Brain microvascular endothelial cell (primary cell): ENCODE results near the gene WNK2.

Experiments
- DNase-seq: peaks from one replicate; pipeline ENCODE4 v3.0.0-alpha.2; 2020
- H3K27ac ChIP-seq: fragments of 250-450 bp; sonication (Bioruptor Pico); 2 replicates; pipeline ENCODE4 v1.5.1; 2020; ENCODE audit warnings: mild to moderate bottlenecking, moderate library complexity
- H3K27me3 ChIP-seq: fragments of 250-450 bp; sonication (Bioruptor Pico); replicated peaks from 2 replicates; pipeline ENCODE4 v1.5.1; 2020; ENCODE audit warnings: mild to moderate bottlenecking
- H3K36me3 ChIP-seq: fragments of 250-450 bp; sonication (Bioruptor Pico); replicated peaks from 2 replicates; pipeline ENCODE4 v1.5.1; 2020; ENCODE audit warnings: mild to moderate bottlenecking
- H3K4me3 ChIP-seq: 2 replicates; pipeline ENCODE4 v1.5.1; 2011; ENCODE audit warnings: low read depth, mild to moderate bottlenecking, control low read depth, low read length, moderate library complexity
- in situ Hi-C: cut with HindIII; loops from 2 replicates; pipeline ENCODE4 v1.10.0; 2017; ENCODE audit warnings: low sequenced_read_pairs, low pct_ligation_motif_present
- TF ChIP-seq, protein P1 (sequence below): IDR thresholded peaks from 2 replicates; pipeline ENCODE4 v1.5.1; 2011; ENCODE audit warnings: low read depth, mild to moderate bottlenecking, moderate library complexity, low read length, control low read depth, inconsistent platforms; ENCODE audit errors: missing control alignments

The WNK2 gene

DNA sequence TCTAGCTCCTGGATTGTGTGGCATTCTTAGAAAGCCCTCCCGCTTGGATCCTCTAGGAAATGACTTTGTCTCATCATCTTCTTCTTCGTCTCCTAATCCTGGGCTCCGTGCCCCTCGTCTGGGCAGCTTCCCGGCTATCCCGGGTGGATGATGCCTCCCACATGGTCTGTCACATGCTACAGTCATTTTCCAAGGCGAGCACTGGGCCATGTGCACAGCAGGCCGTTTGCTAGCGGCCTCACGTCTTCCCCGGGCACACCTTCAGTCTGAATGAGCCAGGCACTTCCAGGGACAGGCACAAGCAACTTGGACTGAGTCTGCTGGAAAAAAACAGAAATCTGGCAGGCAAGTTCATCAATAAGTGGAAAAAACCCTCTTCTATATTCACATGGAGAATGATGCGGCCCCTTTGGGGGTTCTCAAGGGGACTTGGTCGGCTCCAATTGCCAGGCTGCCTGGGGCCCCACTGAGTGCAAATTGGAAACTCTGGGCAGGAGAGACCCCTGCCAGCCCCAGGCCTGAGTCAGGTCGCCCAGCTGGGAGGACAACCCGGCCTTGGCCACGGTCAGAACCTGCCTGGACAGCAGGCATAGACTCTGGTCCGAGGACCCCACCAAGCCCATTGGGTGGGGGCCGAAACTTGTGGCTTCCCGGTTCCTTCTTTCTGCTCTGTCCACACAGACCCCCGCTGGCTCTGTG lies 11.1 kb upstream of the WNK2 start:
- no peak overlapping the region for H3K27ac ChIP-seq
- no peaks in the 10 kb centered on the region for H3K27me3 ChIP-seq
- in situ Hi-C loops = no loop called here
- H3K4me3 ChIP-seq = no peak overlapping the region
- no peak for DNase-seq
- TF ChIP-seq, protein P1, sequence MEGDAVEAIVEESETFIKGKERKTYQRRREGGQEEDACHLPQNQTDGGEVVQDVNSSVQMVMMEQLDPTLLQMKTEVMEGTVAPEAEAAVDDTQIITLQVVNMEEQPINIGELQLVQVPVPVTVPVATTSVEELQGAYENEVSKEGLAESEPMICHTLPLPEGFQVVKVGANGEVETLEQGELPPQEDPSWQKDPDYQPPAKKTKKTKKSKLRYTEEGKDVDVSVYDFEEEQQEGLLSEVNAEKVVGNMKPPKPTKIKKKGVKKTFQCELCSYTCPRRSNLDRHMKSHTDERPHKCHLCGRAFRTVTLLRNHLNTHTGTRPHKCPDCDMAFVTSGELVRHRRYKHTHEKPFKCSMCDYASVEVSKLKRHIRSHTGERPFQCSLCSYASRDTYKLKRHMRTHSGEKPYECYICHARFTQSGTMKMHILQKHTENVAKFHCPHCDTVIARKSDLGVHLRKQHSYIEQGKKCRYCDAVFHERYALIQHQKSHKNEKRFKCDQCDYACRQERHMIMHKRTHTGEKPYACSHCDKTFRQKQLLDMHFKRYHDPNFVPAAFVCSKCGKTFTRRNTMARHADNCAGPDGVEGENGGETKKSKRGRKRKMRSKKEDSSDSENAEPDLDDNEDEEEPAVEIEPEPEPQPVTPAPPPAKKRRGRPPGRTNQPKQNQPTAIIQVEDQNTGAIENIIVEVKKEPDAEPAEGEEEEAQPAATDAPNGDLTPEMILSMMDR = no peak
- H3K36me3 ChIP-seq = no peaks in the 10 kb centered on the region

GRCh38 chr9:93173365-93174051 lies 10.4 kb upstream of the WNK2 start:
- DNase-seq = no peak
- in situ Hi-C loops = no loop called here
- Histone ChIP-seq H3K27me3 (no peaks in the 10 kb centered on the region), H3K4me3 (no peak overlapping the region), H3K27ac (no peak overlapping the region), H3K36me3 (no peaks in the 10 kb centered on the region)
- TF ChIP-seq, protein P1 = no peak

DNA sequence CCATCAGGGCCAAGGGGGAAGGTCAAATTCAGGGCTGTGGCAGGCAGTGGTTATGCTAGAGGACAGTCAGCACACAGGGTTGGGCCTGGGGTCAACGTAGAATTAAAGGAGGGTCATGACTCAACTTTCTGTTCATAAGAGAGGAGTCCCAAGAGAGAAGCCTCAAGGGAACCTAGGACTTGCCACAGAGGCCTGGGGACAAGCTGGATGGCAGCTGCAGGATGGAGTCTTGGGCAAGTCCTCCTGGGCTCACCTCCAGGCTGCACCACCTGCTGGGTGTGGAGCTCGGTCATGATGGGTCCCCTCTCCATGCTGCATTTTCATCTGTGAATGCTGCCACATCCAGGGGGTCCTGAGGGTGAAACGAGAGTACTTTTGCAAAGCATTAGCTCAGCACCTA lies 9.0 kb upstream of the WNK2 start:
- H3K36me3 ChIP-seq = no peaks in the 10 kb centered on the region
- no peaks in the 10 kb centered on the region for H3K27me3 ChIP-seq
- in situ Hi-C loops = no loop called here
- H3K27ac ChIP-seq = no peak overlapping the region
- no peak overlapping the region for H3K4me3 ChIP-seq
- TF ChIP-seq, protein P1 = no peak
- no peak for DNase-seq

DNA sequence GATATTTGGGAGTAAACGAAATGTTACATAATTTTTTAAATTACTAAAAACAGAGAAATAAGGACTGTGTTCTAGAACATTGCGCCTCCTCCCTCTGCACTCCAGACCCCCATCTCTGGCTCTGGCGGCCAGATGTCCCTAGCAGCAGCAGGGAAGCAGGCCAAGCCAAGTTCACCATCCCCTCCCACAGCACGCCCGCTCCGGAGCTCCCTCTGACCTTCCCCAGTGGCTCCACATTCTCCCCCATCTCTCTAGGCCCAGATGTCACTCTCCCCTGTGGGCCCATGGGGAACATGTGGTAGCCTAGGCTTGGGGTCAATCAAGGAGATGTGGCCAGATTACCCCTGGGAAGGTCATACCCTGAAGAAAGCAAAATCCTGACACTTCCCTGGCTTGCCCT lies 6.3 kb upstream of the WNK2 start:
- H3K27me3 ChIP-seq = peaks cover 3% of the 10 kb centered on the region
- in situ Hi-C loops = no loop called here
- H3K27ac ChIP-seq = no peak overlapping the region
- no peaks in the 10 kb centered on the region for H3K36me3 ChIP-seq
- DNase-seq = no peak
- TF ChIP-seq, protein P1 = no peak
- no peak overlapping the region for H3K4me3 ChIP-seq

DNA sequence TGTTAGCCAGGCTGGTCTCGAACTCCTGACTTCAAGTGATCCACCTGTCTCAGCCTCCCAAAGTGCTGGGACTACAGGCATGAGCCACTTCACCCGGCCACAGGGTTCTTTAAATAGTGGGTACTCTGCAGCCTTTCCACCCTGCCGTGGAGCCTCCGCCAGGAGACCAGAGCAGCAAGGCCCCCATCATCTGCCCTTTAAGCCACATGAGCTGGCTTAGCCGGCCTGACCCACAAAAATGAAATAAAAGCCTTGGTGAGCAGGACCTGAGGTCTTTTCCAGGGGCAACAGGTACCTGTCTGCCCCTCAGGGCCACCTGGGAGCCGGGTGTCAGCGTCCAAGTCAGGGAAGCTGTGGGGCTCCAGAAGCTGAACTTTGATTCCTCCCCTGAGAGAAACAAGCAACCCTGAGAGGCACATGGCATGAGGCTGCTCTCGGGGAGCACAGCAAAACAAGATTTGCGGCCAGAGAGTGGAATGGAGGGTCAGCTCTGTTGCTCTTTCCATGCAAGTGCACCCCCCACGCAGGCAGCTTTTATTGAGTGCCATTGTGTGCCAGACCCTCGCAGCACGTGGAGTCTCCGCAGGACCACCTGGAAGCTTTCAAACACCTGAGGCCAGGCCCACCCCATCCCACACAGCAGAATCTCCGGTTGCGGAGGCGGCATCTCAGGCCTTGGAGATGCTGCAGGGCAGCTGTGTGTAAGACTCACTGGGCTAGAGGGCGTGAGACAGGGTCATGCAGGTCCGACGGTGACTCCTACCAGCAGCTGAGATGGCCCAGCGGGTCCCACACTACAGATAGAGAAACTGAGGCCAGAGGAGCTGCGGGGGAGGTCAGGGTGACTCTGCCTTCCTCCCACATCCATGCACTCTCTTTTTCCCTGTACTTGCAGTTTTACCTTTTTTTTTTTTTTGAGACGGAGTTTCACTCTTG lies 4.8 kb upstream of the WNK2 start:
- H3K4me3 ChIP-seq = no peak overlapping the region
- no peaks in the 10 kb centered on the region for H3K36me3 ChIP-seq
- TF ChIP-seq, protein P1 = no peak
- no peak overlapping the region for H3K27ac ChIP-seq
- H3K27me3 ChIP-seq = peaks cover 16% of the 10 kb centered on the region
- in situ Hi-C loops = no loop called here
- DNase-seq = no peak
